Peyer's patch (tissue), 4 donors: Measurements from ENCODE around the gene TTLL8.

Source experiments
- CTCF ChIP-seq, 6 experiments: fragments of 450-650 bp in 4 of 6; fragments of 200-600 bp in 2 of 6; sonication (generic) in 1 of 6; IDR thresholded peaks; one replicate each; pipeline ENCODE4 v1.5.1; 2017 to 2019; ENCODE audit warnings: antibody characterized with exemption in 6 of 6, mild to moderate bottlenecking in 3 of 6, moderate library complexity in 1 of 6
- POLR2A ChIP-seq, 2 donors: fragments of 450-650 bp; IDR thresholded peaks; one replicate each; pipeline ENCODE4 v1.5.1; 2017; ENCODE audit warnings: antibody characterized with exemption in 2 of 2, mild to moderate bottlenecking in 2 of 2, moderate library complexity in 2 of 2

GRCh38 chr22:49993649-49994360, 64.3 kb downstream of the TTLL8 start:
- no peak for TF ChIP-seq CTCF (IDR thresholded peaks at IDR 0.05)
- TF ChIP-seq POLR2A (IDR thresholded peaks at IDR 0.05): no peak
